H1 (cell line): ENCODE results near the gene CFC1B.
"Not testable (repeated sequence)": the region's sequence is repeated elsewhere in the genome, so short reads cannot be mapped to it uniquely, and the experiment has no call there.

Experiments used
- CEBPB ChIP-seq: IDR thresholded peaks from 2 replicates; pipeline ENCODE4 v1.6.1; 2012; ENCODE audit warnings: low read depth, low read length
- EGR1 ChIP-seq: IDR thresholded peaks from 2 replicates; pipeline ENCODE4 v1.6.1; 2011; ENCODE audit warnings: low read depth, low read length, borderline replicate concordance
- EP300 ChIP-seq, 2 experiments: IDR thresholded peaks; 1 replicate in 1 of 2; 2 replicates in 1 of 2; pipeline ENCODE4 v1.6.1; 2011 to 2012; ENCODE audit warnings: low read depth in 2 of 2, low read length in 2 of 2, mild to moderate bottlenecking in 2 of 2, borderline replicate concordance in 1 of 2, inconsistent platforms in 1 of 2, moderate library complexity in 1 of 2
- NRF1 ChIP-seq: IDR thresholded peaks from 2 replicates; pipeline ENCODE4 v1.6.1; 2011; ENCODE audit warnings: mild to moderate bottlenecking, low read depth, low read length, improper control_type of control experiment
- POU5F1 ChIP-seq: IDR thresholded peaks from 2 replicates; pipeline ENCODE4 v1.6.1; 2011; ENCODE audit warnings: low read depth, mild to moderate bottlenecking, low read length, moderate library complexity
- SIN3A ChIP-seq, 2 experiments: IDR thresholded peaks in 1 of 2; conservative IDR thresholded peaks in 1 of 2; 2 replicates each; pipeline ENCODE4 v1.6.1; 2011 to 2012; ENCODE audit warnings: low read length in 2 of 2, improper control_type of control experiment in 1 of 2, low read depth in 1 of 2, mild to moderate bottlenecking in 1 of 2
- SP1 ChIP-seq: IDR thresholded peaks from 2 replicates; pipeline ENCODE4 v1.6.1; 2011; ENCODE audit warnings: low read depth, low read length
- SP2 ChIP-seq: IDR thresholded peaks from 2 replicates; pipeline ENCODE4 v1.6.1; 2012; ENCODE audit warnings: mild to moderate bottlenecking, low read length, inconsistent platforms
- SUZ12 ChIP-seq: fragments of 200-600 bp; sonication (generic); IDR thresholded peaks from 2 replicates; pipeline ENCODE4 v1.6.1; 2012; ENCODE audit warnings: mild to moderate bottlenecking, inconsistent platforms, low read length, moderate library complexity, mixed read lengths
- TCF12 ChIP-seq: IDR thresholded peaks from 2 replicates; pipeline ENCODE4 v1.6.1; 2011; ENCODE audit warnings: low read depth, mild to moderate bottlenecking, low read length
- YY1 ChIP-seq: IDR thresholded peaks from 2 replicates; pipeline ENCODE4 v1.6.1; 2011; ENCODE audit warnings: low read depth, mild to moderate bottlenecking, low read length
- TF ChIP-seq, protein P1 (sequence below), 3 experiments: IDR thresholded peaks; 1 replicate in 2 of 3; 2 replicates in 1 of 3; pipeline versions ENCODE4 v1.5.1 to v1.6.1; 2011; ENCODE audit warnings: low read length in 3 of 3, mild to moderate bottlenecking in 3 of 3, inconsistent platforms in 2 of 3, low read depth in 1 of 3, moderate library complexity in 1 of 3; ENCODE audit not compliant: insufficient read depth in 1 of 3; ENCODE audit errors: control extremely low read depth in 1 of 3
- TF ChIP-seq, protein P2 (sequence below): IDR thresholded peaks from 2 replicates; pipeline ENCODE4 v1.6.1; 2011; ENCODE audit warnings: low read length, improper control_type of control experiment
- TF ChIP-seq, protein P3 (sequence below): IDR thresholded peaks from 2 replicates; pipeline ENCODE4 v1.6.1; 2012; ENCODE audit warnings: inconsistent platforms

DNA sequence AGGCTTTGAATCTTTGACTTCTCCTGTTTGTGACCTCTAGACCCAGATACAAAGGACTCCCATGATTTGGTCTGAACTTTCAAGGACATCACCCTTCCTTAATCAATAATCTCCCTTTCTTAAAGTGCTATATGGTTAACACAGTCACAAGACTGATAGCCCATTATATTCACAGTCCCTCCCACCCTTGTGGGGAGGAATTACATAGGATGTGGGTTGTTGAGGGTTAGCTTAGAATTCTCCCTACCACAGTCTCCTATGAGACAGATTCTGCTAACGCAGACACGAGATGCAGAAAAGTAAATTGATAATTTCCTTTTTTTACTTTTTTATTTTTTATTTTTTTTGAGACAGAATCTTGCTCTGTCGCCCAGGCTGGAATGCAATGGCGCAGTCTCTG, 33.2 kb downstream of the CFC1B start:
- TF ChIP-seq, protein P1, sequence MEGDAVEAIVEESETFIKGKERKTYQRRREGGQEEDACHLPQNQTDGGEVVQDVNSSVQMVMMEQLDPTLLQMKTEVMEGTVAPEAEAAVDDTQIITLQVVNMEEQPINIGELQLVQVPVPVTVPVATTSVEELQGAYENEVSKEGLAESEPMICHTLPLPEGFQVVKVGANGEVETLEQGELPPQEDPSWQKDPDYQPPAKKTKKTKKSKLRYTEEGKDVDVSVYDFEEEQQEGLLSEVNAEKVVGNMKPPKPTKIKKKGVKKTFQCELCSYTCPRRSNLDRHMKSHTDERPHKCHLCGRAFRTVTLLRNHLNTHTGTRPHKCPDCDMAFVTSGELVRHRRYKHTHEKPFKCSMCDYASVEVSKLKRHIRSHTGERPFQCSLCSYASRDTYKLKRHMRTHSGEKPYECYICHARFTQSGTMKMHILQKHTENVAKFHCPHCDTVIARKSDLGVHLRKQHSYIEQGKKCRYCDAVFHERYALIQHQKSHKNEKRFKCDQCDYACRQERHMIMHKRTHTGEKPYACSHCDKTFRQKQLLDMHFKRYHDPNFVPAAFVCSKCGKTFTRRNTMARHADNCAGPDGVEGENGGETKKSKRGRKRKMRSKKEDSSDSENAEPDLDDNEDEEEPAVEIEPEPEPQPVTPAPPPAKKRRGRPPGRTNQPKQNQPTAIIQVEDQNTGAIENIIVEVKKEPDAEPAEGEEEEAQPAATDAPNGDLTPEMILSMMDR (IDR thresholded peaks at IDR 0.05; ENCODE audit: control extremely low read depth in 1 of 3, insufficient read depth in 1 of 3, low read depth in 1 of 3, low read length in 3 of 3), result not testable (repeated sequence)
- not testable (repeated sequence) for TF ChIP-seq SP1; CEBPB; EP300 (IDR thresholded peaks at IDR 0.05; ENCODE audit: borderline replicate concordance in 1 of 2, low read depth in 2 of 2, low read length in 2 of 2); NRF1; TCF12; YY1; SIN3A (conservative IDR thresholded peaks at IDR 0.05 in 1 of 2, IDR thresholded peaks at IDR 0.05 in 1 of 2; ENCODE audit: low read depth in 1 of 2, low read length in 2 of 2); SUZ12; POU5F1; SP2; EGR1
- TF ChIP-seq, protein P2, sequence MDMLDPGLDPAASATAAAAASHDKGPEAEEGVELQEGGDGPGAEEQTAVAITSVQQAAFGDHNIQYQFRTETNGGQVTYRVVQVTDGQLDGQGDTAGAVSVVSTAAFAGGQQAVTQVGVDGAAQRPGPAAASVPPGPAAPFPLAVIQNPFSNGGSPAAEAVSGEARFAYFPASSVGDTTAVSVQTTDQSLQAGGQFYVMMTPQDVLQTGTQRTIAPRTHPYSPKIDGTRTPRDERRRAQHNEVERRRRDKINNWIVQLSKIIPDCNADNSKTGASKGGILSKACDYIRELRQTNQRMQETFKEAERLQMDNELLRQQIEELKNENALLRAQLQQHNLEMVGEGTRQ, result not testable (repeated sequence)
- TF ChIP-seq, protein P3, sequence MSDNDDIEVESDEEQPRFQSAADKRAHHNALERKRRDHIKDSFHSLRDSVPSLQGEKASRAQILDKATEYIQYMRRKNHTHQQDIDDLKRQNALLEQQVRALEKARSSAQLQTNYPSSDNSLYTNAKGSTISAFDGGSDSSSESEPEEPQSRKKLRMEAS, result not testable (repeated sequence)
